Measurements from ENCODE around the gene IGSF3.

Gene IGSF3

DNA sequence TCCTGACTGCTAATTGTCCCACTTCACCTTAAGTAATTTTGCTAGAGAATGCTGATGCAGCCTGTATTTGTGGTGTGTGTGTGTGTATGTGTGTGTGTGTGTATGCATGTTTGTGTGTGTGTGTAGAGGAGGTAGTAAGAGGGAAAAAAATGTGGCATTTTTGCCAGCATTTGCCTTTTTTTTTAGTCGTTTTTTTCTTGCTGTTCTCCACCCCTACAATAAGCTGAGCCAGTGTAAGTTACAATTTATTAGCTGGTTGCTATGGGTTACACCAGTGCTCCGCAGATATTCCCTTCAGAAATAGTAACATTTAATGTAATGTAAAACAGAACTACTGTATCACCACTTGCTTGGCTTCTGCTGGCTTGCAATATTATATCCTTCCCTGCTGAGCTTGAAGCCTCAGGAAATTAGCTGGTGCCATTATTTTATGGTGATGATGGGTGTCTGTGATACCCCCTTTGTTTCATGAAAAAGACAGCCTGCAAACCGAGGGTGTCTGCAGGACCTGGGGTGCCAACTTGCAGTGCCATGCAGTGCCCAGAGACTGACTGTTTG, 23.4 kb upstream of the IGSF3 start:
- no peak for TF ChIP-seq SPI1 (IDR thresholded peaks at IDR 0.05; ENCODE audit: borderline replicate concordance, low read depth)
- TF ChIP-seq GABPA (IDR thresholded peaks at IDR 0.05; ENCODE audit: low read depth), result no peak
- TF ChIP-seq REST (IDR thresholded peaks at IDR 0.05; ENCODE audit: insufficient replicate concordance, low read depth), result no peak
- TF ChIP-seq, protein P1, sequence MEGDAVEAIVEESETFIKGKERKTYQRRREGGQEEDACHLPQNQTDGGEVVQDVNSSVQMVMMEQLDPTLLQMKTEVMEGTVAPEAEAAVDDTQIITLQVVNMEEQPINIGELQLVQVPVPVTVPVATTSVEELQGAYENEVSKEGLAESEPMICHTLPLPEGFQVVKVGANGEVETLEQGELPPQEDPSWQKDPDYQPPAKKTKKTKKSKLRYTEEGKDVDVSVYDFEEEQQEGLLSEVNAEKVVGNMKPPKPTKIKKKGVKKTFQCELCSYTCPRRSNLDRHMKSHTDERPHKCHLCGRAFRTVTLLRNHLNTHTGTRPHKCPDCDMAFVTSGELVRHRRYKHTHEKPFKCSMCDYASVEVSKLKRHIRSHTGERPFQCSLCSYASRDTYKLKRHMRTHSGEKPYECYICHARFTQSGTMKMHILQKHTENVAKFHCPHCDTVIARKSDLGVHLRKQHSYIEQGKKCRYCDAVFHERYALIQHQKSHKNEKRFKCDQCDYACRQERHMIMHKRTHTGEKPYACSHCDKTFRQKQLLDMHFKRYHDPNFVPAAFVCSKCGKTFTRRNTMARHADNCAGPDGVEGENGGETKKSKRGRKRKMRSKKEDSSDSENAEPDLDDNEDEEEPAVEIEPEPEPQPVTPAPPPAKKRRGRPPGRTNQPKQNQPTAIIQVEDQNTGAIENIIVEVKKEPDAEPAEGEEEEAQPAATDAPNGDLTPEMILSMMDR (IDR thresholded peaks at IDR 0.05; ENCODE audit: insufficient read depth, low read length), result no peak
- TF ChIP-seq POLR2AphosphoS5 (IDR thresholded peaks at IDR 0.05; ENCODE audit: low read depth), result no peak
- DNase-seq (ENCODE audit: low read depth in 1 of 2, low spot score in 1 of 2), result no peak
- no peaks in the 10 kb centered on the region for H3K27me3 ChIP-seq (ENCODE audit: insufficient read depth, poor library complexity, severe bottlenecking)
- H3K4me3 ChIP-seq (replicated peaks; ENCODE audit: insufficient read depth, low read length), result no peak overlapping the region
- H3K27ac ChIP-seq (replicated peaks), result no peak overlapping the region

DNA sequence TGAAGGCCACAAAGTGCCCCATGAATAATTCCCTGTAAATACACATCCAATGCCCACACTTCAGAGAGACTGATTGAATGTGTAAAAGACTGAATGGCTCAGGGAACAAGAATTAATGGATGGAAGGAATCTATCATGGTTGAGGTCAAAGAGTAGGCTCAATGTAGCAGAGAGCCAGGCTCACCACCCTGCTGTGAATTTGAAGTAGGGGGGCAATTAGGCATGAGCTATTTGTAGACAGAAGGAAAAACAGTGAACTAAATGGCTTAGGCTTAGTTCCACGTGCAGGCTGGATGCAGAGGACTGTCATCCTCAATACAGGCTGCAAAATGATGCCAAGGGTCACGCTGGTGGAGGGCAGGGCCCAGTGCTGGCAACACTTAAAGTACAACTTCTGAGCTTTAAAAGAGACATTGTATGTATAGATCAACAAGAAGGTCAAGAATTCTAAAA, 22.9 kb upstream of the IGSF3 start:
- TF ChIP-seq REST (IDR thresholded peaks at IDR 0.05; ENCODE audit: insufficient replicate concordance, low read depth), result no peak
- TF ChIP-seq POLR2AphosphoS5 (IDR thresholded peaks at IDR 0.05; ENCODE audit: low read depth), result no peak
- TF ChIP-seq, protein P1 (IDR thresholded peaks at IDR 0.05; ENCODE audit: insufficient read depth, low read length), result no peak
- no peak for TF ChIP-seq GABPA (IDR thresholded peaks at IDR 0.05; ENCODE audit: low read depth)
- TF ChIP-seq SPI1 (IDR thresholded peaks at IDR 0.05; ENCODE audit: borderline replicate concordance, low read depth), result no peak
- no peak overlapping the region for H3K27ac ChIP-seq (replicated peaks)
- H3K27me3 ChIP-seq (ENCODE audit: insufficient read depth, poor library complexity, severe bottlenecking), result no peaks in the 10 kb centered on the region
- DNase-seq (ENCODE audit: low read depth in 1 of 2, low spot score in 1 of 2), result no peak
- H3K4me3 ChIP-seq (replicated peaks; ENCODE audit: insufficient read depth, low read length), result no peak overlapping the region

- TF ChIP-seq REST (IDR thresholded peaks at IDR 0.05; ENCODE audit: insufficient replicate concordance, low read depth), result no peak
- TF ChIP-seq POLR2AphosphoS5 (IDR thresholded peaks at IDR 0.05; ENCODE audit: low read depth), result no peak
- TF ChIP-seq, protein P1 (IDR thresholded peaks at IDR 0.05; ENCODE audit: insufficient read depth, low read length), result no peak
- no peak for TF ChIP-seq GABPA (IDR thresholded peaks at IDR 0.05; ENCODE audit: low read depth)
- TF ChIP-seq SPI1 (IDR thresholded peaks at IDR 0.05; ENCODE audit: borderline replicate concordance, low read depth), result no peak
- no peak overlapping the region for H3K4me3 ChIP-seq (replicated peaks; ENCODE audit: insufficient read depth, low read length)
- no peak for DNase-seq (ENCODE audit: low read depth in 1 of 2, low spot score in 1 of 2)
- H3K27me3 ChIP-seq (ENCODE audit: insufficient read depth, poor library complexity, severe bottlenecking), result no peaks in the 10 kb centered on the region
- no peak overlapping the region for H3K27ac ChIP-seq (replicated peaks)
Measured at GRCh38 chr1:116686723-116687352, 19.3 kb upstream of the IGSF3 start.
